ENCODE data around the gene HLA-A.

Gene HLA-A

GRCh38 chr6:29942275-29943052 is at the start of gene HLA-A:
TSS of gene HLA-A (plus strand) at chr6:29942532. CDS start at chr6:29942554, 22 bp downstream.
- Mint-ChIP-seq H3K9me3 (no peaks in the 10 kb centered on the region), H3K27ac (peak within 1 kb of the TSS; percentile 99), H3K36me3 (peaks cover 27% of the 10 kb centered on the region), H3K4me1 (peaks cover 34% of the 10 kb centered on the region), H3K4me3 (peak within 1 kb of the TSS; percentile 93), H3K27me3 (no peaks in the 10 kb centered on the region)

DNA sequence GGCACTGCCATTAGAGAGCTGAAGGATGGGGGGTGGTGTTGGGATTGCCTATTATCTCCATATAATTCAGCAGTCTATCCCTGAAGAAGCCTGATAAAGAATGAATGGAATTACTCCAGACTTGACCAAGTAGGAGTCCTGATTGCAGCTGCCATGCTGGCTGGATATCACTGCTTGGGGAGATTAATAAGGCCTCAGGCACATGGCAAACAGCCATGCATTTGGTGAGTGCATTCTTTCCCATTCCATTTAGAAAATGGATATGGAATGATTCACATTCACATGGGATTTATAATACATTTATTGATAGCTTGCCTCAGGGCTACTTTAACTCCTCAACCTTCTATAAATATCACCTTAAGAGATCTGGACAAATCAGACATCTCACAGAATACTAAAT is 49.6 kb upstream of the HLA-A start:
- H3K36me3 Mint-ChIP-seq: peaks cover 4% of the 10 kb centered on the region
- H3K27ac Mint-ChIP-seq: no peak overlapping the region
- H3K4me1 Mint-ChIP-seq: peaks cover 9% of the 10 kb centered on the region
- no peak overlapping the region for H3K4me3 Mint-ChIP-seq
- no peaks in the 10 kb centered on the region for H3K27me3 Mint-ChIP-seq
- H3K9me3 Mint-ChIP-seq: no peaks in the 10 kb centered on the region

DNA sequence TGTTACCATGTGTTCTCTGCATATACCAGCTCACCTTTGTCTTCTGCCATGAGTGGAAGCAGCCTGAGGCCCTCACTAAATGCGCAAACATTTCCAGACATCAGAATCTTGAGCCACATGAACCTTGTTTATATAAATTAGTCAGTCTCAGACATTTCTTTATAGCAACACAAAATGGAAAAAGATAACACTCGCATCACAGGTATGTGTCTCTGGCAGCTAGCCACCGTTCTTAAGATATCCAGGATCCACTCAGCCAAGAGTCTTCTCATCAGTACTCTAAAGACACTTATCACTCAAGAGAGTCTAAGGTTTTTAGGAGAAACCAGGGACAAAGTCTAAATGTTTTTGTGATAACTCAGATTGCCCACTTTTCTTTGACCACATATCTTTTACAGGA is 43.1 kb upstream of the HLA-A start:
- Mint-ChIP-seq H3K4me1 (no peaks in the 10 kb centered on the region), H3K9me3 (no peaks in the 10 kb centered on the region), H3K4me3 (no peak overlapping the region), H3K27me3 (peaks cover 3% of the 10 kb centered on the region), H3K27ac (no peak overlapping the region), H3K36me3 (peaks cover 14% of the 10 kb centered on the region)

DNA sequence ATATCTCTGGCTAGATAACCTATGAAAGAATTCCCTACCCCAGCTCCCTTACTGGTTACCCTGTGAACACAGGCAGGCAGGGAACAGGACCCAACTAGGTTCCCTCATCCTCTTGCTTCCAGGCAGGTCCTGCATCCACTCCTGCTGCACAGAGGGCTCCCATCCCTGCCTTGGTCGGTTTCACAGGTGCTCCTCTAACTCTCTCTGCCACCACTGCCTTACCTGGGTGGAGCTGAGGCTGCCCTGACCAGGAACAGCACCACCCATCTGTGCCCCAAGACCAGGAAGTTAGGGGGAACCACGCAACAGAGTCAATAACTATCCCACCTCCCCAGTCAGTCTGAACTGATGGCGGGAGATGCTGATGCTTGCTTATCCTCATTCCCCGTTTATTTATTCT is 37.0 kb upstream of the HLA-A start:
- Mint-ChIP-seq H3K27me3 (no peaks in the 10 kb centered on the region), H3K4me3 (no peak overlapping the region), H3K9me3 (no peaks in the 10 kb centered on the region), H3K36me3 (peaks cover 5% of the 10 kb centered on the region), H3K27ac (no peak overlapping the region), H3K4me1 (no peaks in the 10 kb centered on the region)

DNA sequence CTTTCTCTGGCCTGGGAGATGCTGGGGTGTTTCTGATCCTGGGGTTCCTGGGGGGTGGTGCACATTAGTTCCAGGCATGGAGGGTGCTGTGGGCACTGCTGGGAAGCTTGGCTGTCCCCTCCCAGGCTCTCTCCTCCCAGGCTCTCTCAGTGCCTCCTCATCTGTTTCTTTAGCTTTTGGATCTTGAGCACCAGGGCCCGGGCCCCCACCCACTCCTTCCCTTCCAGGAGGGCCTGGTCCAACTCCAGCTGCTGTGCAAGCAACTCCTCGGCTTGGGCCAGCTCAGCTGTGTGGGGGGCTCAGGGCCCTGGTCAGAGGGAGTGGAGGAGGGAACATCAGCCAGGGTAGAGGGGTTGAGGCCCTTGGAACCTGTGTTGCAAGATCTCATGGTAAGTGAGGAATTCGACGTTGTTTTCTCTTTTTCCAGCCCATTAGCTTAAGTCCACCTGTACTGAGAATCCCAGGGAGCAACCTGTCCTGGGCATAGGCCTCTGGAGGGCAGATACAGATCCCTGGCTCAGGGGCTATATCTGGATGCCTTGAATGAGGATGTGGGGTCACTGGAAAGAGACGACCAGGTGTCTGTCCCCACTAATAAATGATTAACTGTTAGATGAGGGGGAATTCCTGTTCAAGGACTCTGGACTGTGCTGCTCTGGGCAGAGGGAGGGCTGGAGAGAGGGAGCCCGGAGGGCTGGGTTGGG is 34.5 kb upstream of the HLA-A start:
- Mint-ChIP-seq H3K36me3 (peaks cover 3% of the 10 kb centered on the region), H3K27me3 (no peaks in the 10 kb centered on the region)

GRCh38 chr6:29908341-29908662 is 34.0 kb upstream of the HLA-A start:
- Mint-ChIP-seq H3K27ac (no peak overlapping the region), H3K36me3 (peaks cover 3% of the 10 kb centered on the region), H3K4me3 (no peak overlapping the region), H3K27me3 (no peaks in the 10 kb centered on the region), H3K9me3 (no peaks in the 10 kb centered on the region), H3K4me1 (no peaks in the 10 kb centered on the region)

More for the DNA sequence above, 34.5 kb upstream of the HLA-A start:
- no peaks in the 10 kb centered on the region for H3K4me1 Mint-ChIP-seq
- no peaks in the 10 kb centered on the region for H3K9me3 Mint-ChIP-seq
- no peak overlapping the region for H3K4me3 Mint-ChIP-seq
- H3K27ac Mint-ChIP-seq: no peak overlapping the region

DNA sequence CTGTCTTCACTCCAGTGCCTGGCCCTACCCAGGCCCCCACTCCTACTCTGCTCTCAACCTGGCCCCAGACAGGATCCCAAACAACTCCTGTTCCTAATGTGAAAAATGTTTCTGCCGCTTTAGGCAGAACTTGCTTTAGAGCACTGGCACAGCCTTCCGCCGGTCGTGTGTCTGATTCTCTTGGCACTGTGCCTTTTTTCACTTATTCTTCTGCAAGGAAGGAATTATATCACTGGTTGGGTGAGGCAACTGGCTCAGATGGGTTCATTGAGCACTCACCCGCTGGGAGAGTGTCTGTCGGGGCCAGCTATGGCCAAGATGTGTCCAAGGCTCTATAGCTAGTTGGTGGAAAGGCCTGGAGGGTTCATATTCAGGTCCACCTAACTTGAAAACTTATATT is 33.6 kb upstream of the HLA-A start:
- Mint-ChIP-seq H3K9me3 (no peaks in the 10 kb centered on the region), H3K27me3 (no peaks in the 10 kb centered on the region), H3K4me3 (no peak overlapping the region), H3K4me1 (no peaks in the 10 kb centered on the region), H3K27ac (no peak overlapping the region), H3K36me3 (peaks cover 3% of the 10 kb centered on the region)

GRCh38 chr6:29909985-29910384 is 32.3 kb upstream of the HLA-A start:
- no peaks in the 10 kb centered on the region for H3K9me3 Mint-ChIP-seq
- no peak overlapping the region for H3K4me3 Mint-ChIP-seq
- no peaks in the 10 kb centered on the region for H3K27me3 Mint-ChIP-seq
- H3K36me3 Mint-ChIP-seq: peaks cover 3% of the 10 kb centered on the region
- no peak overlapping the region for H3K27ac Mint-ChIP-seq
- H3K4me1 Mint-ChIP-seq: no peaks in the 10 kb centered on the region

- H3K36me3 Mint-ChIP-seq: peaks cover 2% of the 10 kb centered on the region
- no peaks in the 10 kb centered on the region for H3K4me1 Mint-ChIP-seq
- no peaks in the 10 kb centered on the region for H3K9me3 Mint-ChIP-seq
- no peaks in the 10 kb centered on the region for H3K27me3 Mint-ChIP-seq
- no peak overlapping the region for H3K27ac Mint-ChIP-seq
- no peak overlapping the region for H3K4me3 Mint-ChIP-seq
Measured at GRCh38 chr6:29912840-29913239, 29.5 kb upstream of the HLA-A start.

DNA sequence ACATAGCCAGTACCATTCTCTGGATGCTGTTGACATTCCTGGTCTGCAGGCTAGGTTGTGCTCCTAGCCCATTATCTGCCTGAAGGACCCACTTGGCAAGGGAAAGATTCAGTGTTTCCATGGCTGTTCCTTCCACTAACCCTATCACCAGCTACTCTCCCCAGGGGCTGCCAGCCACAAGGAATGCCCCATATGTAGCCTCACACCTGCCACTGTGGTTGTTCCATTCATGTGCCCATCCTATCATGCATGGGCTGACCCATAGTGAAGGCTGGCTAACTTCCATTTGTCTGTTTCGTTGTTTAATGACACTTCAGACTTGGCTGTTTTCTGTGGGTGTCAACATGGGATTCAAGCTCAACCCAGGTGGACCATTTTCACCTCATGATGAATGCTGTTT is 25.6 kb upstream of the HLA-A start:
- Mint-ChIP-seq H3K27me3 (no peaks in the 10 kb centered on the region), H3K4me3 (no peak overlapping the region)

GRCh38 chr6:29917857-29918256 is 24.5 kb upstream of the HLA-A start:
- no peak overlapping the region for H3K27ac Mint-ChIP-seq
- no peaks in the 10 kb centered on the region for H3K9me3 Mint-ChIP-seq
- H3K4me1 Mint-ChIP-seq: no peaks in the 10 kb centered on the region
- no peak overlapping the region for H3K4me3 Mint-ChIP-seq
- H3K36me3 Mint-ChIP-seq: no peaks in the 10 kb centered on the region
- no peaks in the 10 kb centered on the region for H3K27me3 Mint-ChIP-seq

More for the DNA sequence above, 25.6 kb upstream of the HLA-A start:
- no peaks in the 10 kb centered on the region for H3K36me3 Mint-ChIP-seq
- H3K27ac Mint-ChIP-seq: no peak overlapping the region
- H3K4me1 Mint-ChIP-seq: no peaks in the 10 kb centered on the region
- no peaks in the 10 kb centered on the region for H3K9me3 Mint-ChIP-seq

DNA sequence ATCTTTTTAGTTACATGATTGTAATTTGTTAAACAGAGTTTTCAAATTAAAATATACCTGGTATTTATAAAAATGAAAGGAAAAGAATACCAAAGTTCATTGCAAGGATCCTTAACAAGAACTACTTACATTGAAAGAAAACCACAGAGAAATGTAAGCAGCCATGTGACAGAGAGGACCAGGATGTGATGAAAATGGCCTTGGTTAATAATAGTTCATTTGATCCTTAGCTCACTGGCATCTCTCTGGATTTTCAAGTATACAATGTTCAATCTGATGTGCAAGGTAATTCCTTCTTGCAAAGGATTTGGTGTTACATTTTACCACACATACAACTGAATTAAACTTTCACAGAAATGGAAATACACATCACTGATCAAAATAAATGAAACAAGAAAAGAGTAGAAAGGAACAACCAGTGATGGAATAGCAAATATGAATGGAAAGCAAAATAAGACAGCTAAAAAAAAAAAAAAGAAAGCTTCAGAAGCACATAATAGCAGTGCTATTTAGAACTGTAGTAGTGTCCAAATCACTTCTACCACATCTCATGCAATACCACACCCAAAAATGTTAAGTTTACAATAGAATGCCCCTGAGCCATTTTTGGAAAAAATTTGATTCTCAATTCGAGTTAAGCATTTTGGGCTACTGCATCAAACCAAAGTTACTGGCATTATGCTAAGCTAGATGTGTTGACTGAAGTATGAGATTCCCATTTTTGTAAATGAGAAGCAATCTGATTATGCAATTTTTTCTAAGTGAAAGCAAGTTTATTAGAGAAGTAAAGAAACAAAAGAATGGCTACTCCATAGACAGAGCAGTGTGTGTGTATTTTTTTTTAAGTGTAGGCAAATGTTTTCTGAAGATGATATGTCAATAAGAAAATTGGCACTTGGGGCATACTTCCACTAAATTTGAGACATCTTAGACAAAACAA is 22.6 kb upstream of the HLA-A start:
- no peaks in the 10 kb centered on the region for H3K36me3 Mint-ChIP-seq
- H3K27ac Mint-ChIP-seq: no peak overlapping the region
- H3K4me3 Mint-ChIP-seq: no peak overlapping the region
- peaks cover 8% of the 10 kb centered on the region for H3K4me1 Mint-ChIP-seq
- H3K27me3 Mint-ChIP-seq: no peaks in the 10 kb centered on the region
- no peaks in the 10 kb centered on the region for H3K9me3 Mint-ChIP-seq

DNA sequence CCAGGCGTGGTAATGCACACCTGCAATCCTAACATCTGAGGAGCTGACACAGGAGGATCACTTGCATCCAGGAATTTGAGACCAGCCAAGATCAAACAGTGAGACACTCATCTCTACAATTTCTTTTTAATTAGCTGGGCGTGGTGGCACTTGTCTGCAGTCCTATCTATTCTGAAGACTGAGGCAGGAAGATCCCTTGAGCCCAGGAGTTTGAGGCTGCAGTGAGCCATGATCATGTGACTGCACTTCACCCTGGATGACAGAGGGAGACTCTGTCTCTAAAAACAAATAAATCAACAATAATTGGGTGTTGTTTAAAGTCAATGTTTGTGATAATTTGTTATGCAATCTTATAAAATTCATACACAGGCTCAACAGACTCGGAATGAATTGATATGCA is 18.0 kb upstream of the HLA-A start:
- H3K9me3 Mint-ChIP-seq: no peaks in the 10 kb centered on the region
- H3K36me3 Mint-ChIP-seq: peaks cover 9% of the 10 kb centered on the region
- H3K4me3 Mint-ChIP-seq: peak overlapping the region; percentile 3
- H3K27ac Mint-ChIP-seq: peak overlapping the region; percentile 41
- no peaks in the 10 kb centered on the region for H3K27me3 Mint-ChIP-seq
- peaks cover 41% of the 10 kb centered on the region for H3K4me1 Mint-ChIP-seq

DNA sequence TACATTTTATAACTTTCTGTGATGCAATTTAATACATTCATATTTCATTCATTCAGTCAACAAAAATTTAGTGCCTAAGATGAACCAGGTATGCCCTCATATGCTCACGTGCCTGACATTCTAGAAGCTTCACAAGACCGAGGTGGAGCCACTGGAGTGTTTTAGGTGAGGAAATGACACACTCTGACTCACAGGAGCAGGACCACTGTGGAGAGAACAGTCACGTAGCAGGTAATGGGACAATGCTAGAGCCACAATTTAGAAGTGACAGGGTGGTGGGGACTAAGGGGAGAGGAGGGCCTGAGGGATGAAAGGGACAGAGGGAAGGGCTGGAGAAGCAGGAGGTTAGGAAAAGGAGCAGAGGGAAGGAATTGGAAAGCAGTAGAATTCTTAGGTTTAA is 17.6 kb upstream of the HLA-A start:
- H3K27ac Mint-ChIP-seq: peak overlapping the region; percentile 94
- H3K36me3 Mint-ChIP-seq: peaks cover 14% of the 10 kb centered on the region
- peak overlapping the region; percentile 87 for H3K4me3 Mint-ChIP-seq
- peaks cover 45% of the 10 kb centered on the region for H3K4me1 Mint-ChIP-seq
- H3K27me3 Mint-ChIP-seq: no peaks in the 10 kb centered on the region
- no peaks in the 10 kb centered on the region for H3K9me3 Mint-ChIP-seq

- H3K36me3 Mint-ChIP-seq: peaks cover 19% of the 10 kb centered on the region
- no peaks in the 10 kb centered on the region for H3K9me3 Mint-ChIP-seq
- no peaks in the 10 kb centered on the region for H3K27me3 Mint-ChIP-seq
- H3K4me1 Mint-ChIP-seq: peaks cover 50% of the 10 kb centered on the region
- H3K4me3 Mint-ChIP-seq: peak overlapping the region; percentile 95
- peak overlapping the region; percentile 98 for H3K27ac Mint-ChIP-seq
Measured at GRCh38 chr6:29925321-29925720, 17.0 kb upstream of the HLA-A start.
